IPS DF 6.9 (cell line): ENCODE results near the gene UBN1.

ENCODE experiments used
- DNase-seq: peaks from one replicate; pipeline ENCODE4 v3.0.0-alpha.2; 2013; ENCODE audit warnings: low read depth, low spot score
- H3K27ac ChIP-seq: one replicate; pipeline ENCODE4 v1.5.1; 2013; ENCODE audit warnings: low read length, control low read depth
- H3K27me3 ChIP-seq: 2 replicates; pipeline ENCODE4 v1.6.1; 2013; ENCODE audit warnings: mild to moderate bottlenecking, low read length; ENCODE audit not compliant: control insufficient read depth, insufficient read depth
- H3K36me3 ChIP-seq: 2 replicates; pipeline ENCODE4 v1.6.1; 2013; ENCODE audit warnings: low read length; ENCODE audit not compliant: control insufficient read depth, insufficient read depth
- H3K4me1 ChIP-seq: 2 replicates; pipeline ENCODE4 v1.6.1; 2013; ENCODE audit warnings: low read length; ENCODE audit not compliant: control insufficient read depth, insufficient read depth
- H3K4me3 ChIP-seq: 2 replicates; pipeline ENCODE4 v1.5.1; 2013; ENCODE audit warnings: mild to moderate bottlenecking, low read length
- H3K9me3 ChIP-seq: 2 replicates; pipeline ENCODE4 v1.6.1; 2013; ENCODE audit warnings: low read length, inconsistent platforms; ENCODE audit not compliant: control insufficient read depth, insufficient read depth
- WGBS: extraction: QIAGEN DNeasy Blood & Tissue Kit; methylation state at CpG from one replicate; pipeline ENCODE4 v1.1.7; 2013; ENCODE audit warnings: mixed read lengths, missing lambda C conversion rate; ENCODE audit not compliant: insufficient read length, insufficient coverage; 5-methylcytosine and 5-hydroxymethylcytosine counted together

Gene UBN1, protein sequence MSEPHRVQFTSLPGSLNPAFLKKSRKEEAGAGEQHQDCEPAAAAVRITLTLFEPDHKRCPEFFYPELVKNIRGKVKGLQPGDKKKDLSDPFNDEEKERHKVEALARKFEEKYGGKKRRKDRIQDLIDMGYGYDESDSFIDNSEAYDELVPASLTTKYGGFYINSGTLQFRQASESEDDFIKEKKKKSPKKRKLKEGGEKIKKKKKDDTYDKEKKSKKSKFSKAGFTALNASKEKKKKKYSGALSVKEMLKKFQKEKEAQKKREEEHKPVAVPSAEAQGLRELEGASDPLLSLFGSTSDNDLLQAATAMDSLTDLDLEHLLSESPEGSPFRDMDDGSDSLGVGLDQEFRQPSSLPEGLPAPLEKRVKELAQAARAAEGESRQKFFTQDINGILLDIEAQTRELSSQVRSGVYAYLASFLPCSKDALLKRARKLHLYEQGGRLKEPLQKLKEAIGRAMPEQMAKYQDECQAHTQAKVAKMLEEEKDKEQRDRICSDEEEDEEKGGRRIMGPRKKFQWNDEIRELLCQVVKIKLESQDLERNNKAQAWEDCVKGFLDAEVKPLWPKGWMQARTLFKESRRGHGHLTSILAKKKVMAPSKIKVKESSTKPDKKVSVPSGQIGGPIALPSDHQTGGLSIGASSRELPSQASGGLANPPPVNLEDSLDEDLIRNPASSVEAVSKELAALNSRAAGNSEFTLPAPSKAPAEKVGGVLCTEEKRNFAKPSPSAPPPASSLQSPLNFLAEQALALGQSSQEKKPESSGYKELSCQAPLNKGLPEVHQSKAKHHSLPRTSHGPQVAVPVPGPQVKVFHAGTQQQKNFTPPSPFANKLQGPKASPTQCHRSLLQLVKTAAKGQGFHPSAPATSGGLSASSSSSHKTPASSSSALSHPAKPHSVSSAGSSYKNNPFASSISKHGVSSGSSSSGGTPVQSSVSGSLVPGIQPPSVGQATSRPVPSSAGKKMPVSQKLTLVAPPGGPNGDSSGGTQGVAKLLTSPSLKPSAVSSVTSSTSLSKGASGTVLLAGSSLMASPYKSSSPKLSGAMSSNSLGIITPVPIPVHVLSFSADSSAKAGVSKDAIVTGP (N-terminal part only)

DNA sequence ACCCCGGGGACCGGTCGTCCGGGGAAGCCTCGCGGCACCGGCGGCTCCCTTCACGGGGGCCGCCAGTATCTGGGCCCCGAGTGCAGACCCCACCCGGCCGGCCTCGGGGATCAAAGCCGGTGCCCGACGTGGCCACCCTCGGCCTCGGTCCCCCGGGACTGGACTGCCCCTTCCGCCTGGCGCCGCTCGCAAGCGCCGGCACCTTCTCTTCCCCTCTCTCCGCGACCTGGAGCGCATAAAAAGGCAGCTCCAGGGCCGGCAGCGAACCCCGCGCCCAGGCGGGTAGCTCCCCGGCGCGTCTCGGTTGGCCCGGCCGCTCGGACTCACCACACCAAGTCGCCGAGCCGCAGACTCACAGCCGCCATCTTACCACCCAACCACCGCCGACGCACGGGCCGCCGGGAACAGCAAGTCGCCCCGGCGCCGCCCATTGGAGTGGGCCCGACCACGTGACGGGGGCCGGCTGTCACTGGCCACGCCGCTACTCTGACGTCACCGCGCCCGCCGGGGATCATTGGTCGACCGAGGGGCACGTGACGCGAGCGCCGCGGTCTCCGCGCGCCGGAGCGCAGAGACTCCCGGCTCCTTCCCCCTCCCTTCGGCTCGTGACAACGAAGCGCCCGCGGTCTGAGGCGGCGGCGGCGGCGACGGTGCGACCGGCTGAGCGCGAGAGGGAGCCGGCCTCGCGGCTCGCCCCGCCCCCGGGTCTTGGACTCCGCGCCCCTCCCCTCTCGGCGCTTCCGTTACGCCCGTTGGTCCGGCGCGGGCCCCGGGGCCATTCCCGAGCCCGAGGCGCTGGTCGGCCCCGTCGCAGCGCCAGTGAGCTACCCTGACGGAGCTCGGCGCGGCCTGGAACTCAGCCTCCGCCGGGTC lies at the start of gene UBN1, which contains the start of gene GLYR1:
Gene UBN1, plus strand, starts transcription at position 581 of the 873 bp plus-strand sequence. CDS start 5,437 bp downstream, outside the sequence.
Gene GLYR1, minus strand, starts transcription at position 388 of the 873 bp plus-strand sequence. Its CDS starts 23 bp downstream, at position 365.
- H3K4me3 ChIP-seq = peak within 1 kb of the TSS; percentile 76
- H3K27me3 ChIP-seq = no peaks in the 10 kb centered on the region
- DNase-seq = peak; percentile 87
- no CpG with 5 or more reads among the region's 126 CpGs for WGBS
- H3K9me3 ChIP-seq = no peaks in the 10 kb centered on the region
- no peaks in the 10 kb centered on the region for H3K4me1 ChIP-seq
- no peak within 1 kb of the TSS for H3K27ac ChIP-seq
- peaks cover 5% of the 10 kb centered on the region for H3K36me3 ChIP-seq

DNA sequence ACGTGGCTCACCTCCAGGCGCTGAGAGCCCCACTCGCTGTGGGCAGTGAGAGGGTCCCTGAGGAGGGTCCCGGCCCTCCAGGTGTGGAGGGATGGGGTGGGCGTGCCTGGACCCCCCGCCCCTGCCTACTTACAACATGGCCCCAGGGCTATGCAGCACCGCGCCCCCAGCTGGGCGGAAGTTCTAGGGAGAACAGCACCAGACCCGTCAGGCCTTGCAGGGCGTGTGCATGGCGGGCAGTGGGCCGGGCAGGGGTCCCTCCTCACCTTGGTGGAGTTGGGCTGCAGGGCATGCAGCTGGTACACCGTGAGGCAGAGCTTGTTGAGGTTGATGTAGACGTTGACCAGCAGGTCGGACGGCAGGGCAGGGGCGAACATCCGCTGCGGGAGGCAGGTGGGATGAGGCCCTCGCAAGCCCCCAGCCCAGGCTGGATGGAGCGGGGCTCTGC lies 49.5 kb upstream of the UBN1 start:
- Histone ChIP-seq H3K27ac (no peak overlapping the region), H3K9me3 (no peaks in the 10 kb centered on the region), H3K4me1 (peaks cover 2% of the 10 kb centered on the region; the same call in 1 of the 2 replicates), H3K27me3 (no peaks in the 10 kb centered on the region), H3K36me3 (peaks cover 8% of the 10 kb centered on the region), H3K4me3 (no peak overlapping the region)
- DNase-seq = no peak
- no CpG with 5 or more reads among the region's 22 CpGs for WGBS

DNA sequence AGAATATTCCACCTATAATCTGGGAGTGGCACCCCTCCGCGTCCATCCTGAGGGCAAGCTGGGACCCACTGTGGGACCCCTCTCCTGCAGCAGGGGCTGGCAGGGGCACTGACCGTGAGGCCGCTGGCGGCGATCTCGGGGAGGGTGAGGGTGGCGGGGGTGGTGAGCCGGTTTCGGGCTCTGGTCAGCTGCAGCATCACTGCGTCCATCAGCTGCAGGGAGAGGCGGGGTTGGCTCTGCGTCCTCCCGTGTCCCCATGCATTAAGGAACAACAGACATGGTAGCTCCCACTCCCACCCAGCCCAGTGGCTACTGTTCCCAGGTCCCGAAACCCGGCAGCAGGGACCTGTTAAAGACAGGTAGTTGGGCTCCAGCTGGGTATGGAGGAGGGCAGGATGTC lies 48.8 kb upstream of the UBN1 start:
- H3K4me1 ChIP-seq = peaks cover 2% of the 10 kb centered on the region; the same call in 1 of the 2 replicates
- H3K9me3 ChIP-seq = no peaks in the 10 kb centered on the region
- H3K27ac ChIP-seq = no peak overlapping the region
- no peak for DNase-seq
- no peaks in the 10 kb centered on the region for H3K27me3 ChIP-seq
- H3K4me3 ChIP-seq = no peak overlapping the region
- H3K36me3 ChIP-seq = peaks cover 8% of the 10 kb centered on the region
- no CpG with 5 or more reads among the region's 16 CpGs for WGBS

DNA sequence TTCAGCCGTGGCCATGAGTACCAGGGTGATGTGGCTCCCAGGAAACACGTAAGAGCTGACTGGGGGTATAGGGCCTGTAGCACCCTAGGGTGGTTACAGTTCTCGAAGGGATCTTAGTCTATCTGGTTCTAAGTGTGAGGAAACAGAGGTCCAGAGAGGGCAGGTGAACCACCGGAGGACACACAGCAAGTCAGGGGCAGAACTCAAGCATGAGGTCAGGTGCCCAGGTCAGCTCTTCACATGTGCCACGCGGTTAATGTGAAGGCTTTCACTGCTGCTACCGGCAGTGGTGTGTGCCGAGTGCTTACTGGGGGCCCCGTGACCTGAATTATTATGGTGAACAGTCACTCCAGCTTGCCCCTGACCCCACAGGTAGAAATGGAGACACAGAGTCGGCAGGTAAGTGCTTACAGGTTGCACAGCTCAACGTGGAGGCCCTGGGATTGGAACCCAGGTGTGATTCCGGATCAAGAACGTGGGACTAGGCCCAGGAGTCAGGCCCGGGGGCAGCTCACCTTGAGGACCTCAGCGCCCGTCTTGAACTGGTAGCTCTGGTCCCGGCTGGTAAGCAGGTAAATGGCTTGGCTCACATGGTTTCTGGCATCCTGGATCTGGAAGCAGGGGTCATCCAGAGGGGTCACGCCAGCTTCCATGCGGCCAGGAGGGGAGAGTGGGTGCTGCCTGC lies 48.0 kb upstream of the UBN1 start:
- no peak for DNase-seq
- Histone ChIP-seq H3K27ac (no peak overlapping the region), H3K9me3 (no peaks in the 10 kb centered on the region), H3K27me3 (no peaks in the 10 kb centered on the region), H3K4me1 (peaks cover 2% of the 10 kb centered on the region; the same call in 1 of the 2 replicates), H3K36me3 (peaks cover 10% of the 10 kb centered on the region), H3K4me3 (no peak overlapping the region)
- no CpG with 5 or more reads among the region's 19 CpGs for WGBS

DNA sequence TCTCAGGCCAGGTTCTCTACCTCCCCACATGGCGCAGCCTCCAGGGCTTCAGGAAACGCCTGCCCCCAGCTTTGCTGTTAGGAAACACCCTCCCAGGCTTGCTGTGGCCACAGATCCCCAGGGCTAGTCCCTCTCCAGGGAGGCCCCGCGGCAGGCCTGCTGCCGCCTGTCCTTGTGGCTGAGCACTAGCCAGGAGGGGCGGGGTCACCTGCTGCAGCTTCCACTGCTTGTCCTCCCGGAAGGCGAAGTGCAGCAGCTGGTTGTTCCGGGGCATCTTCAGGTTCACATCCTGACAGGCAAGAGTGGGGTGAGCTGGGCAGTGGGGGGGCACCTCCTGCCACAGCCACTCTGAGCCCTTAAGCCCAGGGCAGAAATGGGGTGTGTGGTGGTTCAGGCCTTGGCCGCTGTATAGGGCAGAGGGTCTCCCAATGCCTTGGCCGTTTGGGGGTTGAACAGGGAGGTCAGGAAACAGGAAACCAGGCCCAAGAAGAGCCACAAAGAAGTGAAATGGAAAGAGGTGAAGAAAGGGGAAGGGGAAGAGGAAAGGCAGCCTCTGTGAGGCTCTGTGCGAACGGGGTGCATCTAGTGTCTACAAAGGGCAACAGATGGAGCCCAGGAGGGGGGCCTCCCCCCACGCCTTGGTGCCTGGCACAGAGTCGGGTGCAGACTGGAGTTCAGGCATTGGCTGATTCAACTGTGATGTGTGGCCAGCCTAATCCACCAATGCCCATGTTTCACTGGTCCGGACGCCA lies 46.8 kb upstream of the UBN1 start:
- Histone ChIP-seq H3K36me3 (peaks cover 11% of the 10 kb centered on the region), H3K4me1 (peaks cover 2% of the 10 kb centered on the region; the same call in 1 of the 2 replicates), H3K9me3 (no peaks in the 10 kb centered on the region), H3K4me3 (no peak overlapping the region), H3K27ac (no peak overlapping the region), H3K27me3 (no peaks in the 10 kb centered on the region)
- WGBS = no CpG with 5 or more reads among the region's 17 CpGs
- DNase-seq = no peak

DNA sequence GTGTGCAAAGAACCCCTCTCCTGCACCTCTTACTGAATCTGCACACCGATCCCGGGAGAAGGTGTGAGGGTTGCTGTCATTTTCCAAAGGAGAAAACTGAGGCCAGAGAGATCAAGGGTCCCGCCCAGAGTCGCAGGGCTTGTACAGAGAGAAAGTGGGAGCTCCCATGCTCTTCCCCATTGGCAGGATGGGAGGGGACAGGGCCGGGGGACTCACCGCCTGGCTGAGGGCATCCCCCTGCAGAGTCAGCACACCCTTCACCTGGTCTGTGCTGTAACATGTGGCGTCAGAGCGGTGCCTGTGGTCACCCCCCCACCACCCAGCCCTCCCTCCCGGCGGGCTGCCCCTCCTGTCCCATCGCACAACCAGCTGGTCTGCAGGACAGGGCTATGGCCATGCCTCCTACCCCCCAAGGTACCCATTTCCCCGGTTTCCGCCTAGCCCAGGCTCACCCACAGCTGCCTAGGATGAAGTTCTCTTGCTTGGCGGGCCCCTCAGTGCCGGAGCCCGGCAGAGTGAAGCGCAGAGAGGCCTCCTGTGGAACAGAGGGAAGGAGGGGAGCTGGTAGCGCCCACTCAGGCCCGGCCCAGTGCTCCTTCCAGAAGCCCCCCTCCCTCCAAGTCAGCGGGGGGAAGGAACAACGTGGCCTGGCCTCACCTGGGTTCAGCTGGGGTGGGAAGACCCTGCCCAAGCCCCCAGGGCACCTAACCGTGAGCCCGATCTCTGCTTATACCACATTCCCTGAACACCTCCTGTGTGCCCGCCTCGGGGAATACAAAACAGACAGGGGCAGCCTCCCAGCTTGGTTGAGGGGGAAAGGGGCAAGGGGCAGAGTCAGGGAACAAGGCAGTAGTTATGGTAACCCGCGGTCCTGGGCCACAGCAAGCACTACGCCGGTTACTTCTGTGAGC lies 46.0 kb upstream of the UBN1 start:
- no peak for DNase-seq
- no peak overlapping the region for H3K27ac ChIP-seq
- H3K9me3 ChIP-seq = no peaks in the 10 kb centered on the region
- peaks cover 11% of the 10 kb centered on the region for H3K36me3 ChIP-seq
- peak overlapping the region; percentile 93; the same call in 1 of the 2 replicates for H3K4me3 ChIP-seq
- H3K4me1 ChIP-seq = peaks cover 2% of the 10 kb centered on the region; the same call in 1 of the 2 replicates
- no peaks in the 10 kb centered on the region for H3K27me3 ChIP-seq
- WGBS = no CpG with 5 or more reads among the region's 29 CpGs

DNA sequence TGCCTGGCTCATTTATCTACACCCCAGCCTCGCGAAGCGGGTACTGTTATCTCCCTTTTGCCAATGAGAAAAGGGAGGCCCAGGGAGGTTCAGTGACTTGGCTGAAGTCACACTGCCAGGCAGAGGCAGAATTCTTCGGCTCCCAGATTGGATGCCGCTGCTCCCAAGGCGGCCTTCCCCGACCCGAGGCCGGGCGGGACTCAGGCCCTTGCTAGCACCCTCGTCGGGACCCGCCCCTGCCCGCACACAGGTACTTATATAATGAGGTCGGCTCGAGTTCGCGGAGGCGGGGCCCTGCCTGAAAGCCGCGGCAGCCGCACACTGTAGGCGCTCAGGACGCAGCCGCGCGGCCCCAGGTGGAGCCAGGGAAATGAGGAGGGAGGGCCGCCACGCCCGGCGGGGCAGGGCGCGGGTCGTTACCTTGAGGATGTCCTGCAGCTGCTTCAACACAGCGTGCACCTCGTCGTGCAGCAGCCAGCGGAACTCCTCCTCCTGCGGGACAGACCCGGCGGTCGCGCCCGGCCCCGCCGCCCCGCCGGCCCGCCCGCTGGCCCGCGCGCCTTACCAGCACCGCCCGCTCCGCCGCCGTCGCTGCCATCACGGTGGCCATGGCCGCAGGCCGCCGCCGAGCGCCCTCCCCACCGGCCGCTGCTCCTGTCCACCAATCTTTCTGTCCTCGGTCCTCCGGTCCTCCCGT lies 45.2 kb upstream of the UBN1 start, which contains the start of gene ROGDI:
Gene ROGDI, minus strand, starts transcription at position 672 of the 697 bp plus-strand sequence. Its CDS starts 62 bp downstream, at position 610.
- WGBS = no CpG with 5 or more reads among the region's 70 CpGs
- Histone ChIP-seq H3K27me3 (no peaks in the 10 kb centered on the region), H3K4me1 (peaks cover 2% of the 10 kb centered on the region; the same call in 1 of the 2 replicates), H3K27ac (no peak within 1 kb of the TSS), H3K36me3 (peaks cover 11% of the 10 kb centered on the region), H3K4me3 (peak within 1 kb of the TSS; percentile 93), H3K9me3 (no peaks in the 10 kb centered on the region)
- peak; percentile 70 for DNase-seq
